ENCODE data around the gene HSPB6.

DNA sequence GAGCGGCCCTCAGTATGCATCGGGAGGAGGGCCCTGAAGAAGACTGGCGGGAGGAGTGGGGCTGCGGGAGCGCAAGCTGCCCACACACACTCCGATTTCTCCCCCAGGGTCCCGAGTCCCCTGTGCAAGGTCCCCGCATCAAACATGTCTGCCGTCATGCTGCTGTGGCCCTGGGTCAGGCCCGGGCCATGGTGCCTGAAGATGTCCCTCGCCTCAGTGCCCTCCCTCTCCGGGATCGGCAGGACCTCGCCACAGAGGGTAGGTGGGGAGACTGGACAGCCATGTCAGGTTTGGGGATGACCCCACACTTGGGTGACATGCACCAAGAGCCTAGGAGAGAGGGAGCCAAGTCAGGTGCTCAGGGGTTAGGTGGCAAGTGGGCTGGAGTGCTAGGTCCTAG lies 34.4 kb downstream of the HSPB6 start:
- TF ChIP-seq, protein P1, sequence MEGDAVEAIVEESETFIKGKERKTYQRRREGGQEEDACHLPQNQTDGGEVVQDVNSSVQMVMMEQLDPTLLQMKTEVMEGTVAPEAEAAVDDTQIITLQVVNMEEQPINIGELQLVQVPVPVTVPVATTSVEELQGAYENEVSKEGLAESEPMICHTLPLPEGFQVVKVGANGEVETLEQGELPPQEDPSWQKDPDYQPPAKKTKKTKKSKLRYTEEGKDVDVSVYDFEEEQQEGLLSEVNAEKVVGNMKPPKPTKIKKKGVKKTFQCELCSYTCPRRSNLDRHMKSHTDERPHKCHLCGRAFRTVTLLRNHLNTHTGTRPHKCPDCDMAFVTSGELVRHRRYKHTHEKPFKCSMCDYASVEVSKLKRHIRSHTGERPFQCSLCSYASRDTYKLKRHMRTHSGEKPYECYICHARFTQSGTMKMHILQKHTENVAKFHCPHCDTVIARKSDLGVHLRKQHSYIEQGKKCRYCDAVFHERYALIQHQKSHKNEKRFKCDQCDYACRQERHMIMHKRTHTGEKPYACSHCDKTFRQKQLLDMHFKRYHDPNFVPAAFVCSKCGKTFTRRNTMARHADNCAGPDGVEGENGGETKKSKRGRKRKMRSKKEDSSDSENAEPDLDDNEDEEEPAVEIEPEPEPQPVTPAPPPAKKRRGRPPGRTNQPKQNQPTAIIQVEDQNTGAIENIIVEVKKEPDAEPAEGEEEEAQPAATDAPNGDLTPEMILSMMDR (IDR thresholded peaks at IDR 0.05; ENCODE audit: low read length), result no peak
- TF ChIP-seq EZH2 (IDR thresholded peaks at IDR 0.05; ENCODE audit: borderline replicate concordance, low read length), result no peak

Measured in OCI-LY1 (cell line).